ENCODE results near the gene MRPL40.
"Not testable (repeated sequence)": the region's sequence is repeated elsewhere in the genome, so short reads cannot be mapped to it uniquely, and the experiment has no call there.

The MRPL40 gene

DNA sequence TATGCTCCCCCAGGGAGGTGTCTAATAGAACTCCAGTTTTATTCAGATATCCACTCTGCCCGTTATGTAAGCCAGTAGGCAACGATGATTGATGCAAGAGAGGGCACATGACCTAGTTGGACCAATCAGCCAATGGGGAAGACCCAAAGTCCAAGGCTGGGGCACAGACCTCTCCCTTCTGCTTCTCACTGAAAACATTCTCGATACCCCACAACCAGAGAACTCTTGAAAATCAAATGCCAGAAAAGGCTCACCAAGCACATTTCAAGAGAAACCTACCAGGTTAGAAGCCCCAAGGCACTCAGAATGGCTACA, 8.2 kb upstream of the MRPL40 start:
- no peak overlapping the region for H3K27ac ChIP-seq (ENCODE audit: low read depth, low read length)
- H3K36me3 ChIP-seq (ENCODE audit: insufficient read depth, low read length) = 0 out of 2 replicates have a peak, but pooled peaks cover 4% of the 10 kb centered on the region
- H2AFZ ChIP-seq (ENCODE audit: low read length, unreplicated experiment) = no peak overlapping the region
- peaks cover 85% of the 10 kb centered on the region for H3K79me2 ChIP-seq (ENCODE audit: control insufficient read depth, insufficient read depth, low read length, unreplicated experiment)
- H3K4me3 ChIP-seq (ENCODE audit: low read depth, low read length) = no peak overlapping the region
- no peaks in the 10 kb centered on the region for H3K27me3 ChIP-seq (ENCODE audit: insufficient read depth, low read length)
- no peaks in the 10 kb centered on the region for H3K4me1 ChIP-seq (ENCODE audit: control insufficient read depth, insufficient read depth, low read length, unreplicated experiment)

DNA sequence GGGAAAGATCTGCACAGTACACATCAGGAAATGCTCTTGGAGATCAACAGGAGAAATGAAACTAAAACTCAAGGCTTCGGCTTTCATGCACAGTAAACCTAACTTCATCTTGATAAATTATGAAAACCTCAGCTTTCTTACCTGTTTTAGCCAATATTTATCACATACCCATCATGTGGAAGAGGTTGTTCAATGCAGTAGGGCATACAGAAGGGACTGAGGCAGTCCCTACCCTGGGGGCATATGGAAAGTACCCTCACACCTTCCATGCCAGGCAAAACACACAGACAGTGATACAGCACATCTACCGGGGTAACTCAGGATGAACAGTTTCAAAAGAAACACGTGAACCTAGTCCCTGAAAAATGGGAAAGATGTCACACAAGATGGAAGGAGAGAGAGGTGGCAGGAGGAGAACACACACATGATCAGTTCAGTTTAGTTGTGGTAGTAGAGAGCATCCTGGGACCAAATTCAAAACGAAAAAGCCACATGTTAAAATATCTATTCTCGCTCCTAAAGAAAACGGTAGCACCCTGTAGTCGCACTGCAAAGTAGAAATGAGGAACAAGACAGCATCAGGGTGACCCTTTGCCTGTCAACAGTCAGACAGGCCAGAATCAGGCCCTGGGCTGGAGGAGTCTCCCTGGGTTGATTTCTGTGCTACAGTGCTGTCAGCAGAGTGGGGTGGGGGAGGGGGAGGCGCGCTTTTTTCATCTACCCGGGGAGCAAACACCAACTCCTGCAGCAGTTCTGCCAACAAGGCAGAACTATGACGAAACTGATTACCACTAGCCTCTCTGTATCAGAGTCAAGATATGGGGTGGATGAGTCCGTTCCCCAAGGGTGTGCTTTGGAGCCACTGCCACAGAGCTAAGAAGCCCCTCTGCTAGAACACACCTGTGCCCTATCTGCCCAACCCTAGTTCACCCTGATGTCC, 2.1 kb upstream of the MRPL40 start:
- peak overlapping the region; percentile 61 for H3K27ac ChIP-seq (ENCODE audit: low read depth, low read length)
- H2AFZ ChIP-seq (ENCODE audit: low read length, unreplicated experiment) = no peak overlapping the region
- no peaks in the 10 kb centered on the region; the same call in 1 of the 2 replicates for H3K36me3 ChIP-seq (ENCODE audit: insufficient read depth, low read length)
- no peaks in the 10 kb centered on the region for H3K27me3 ChIP-seq (ENCODE audit: insufficient read depth, low read length)
- peak overlapping the region; percentile 80 for H3K4me3 ChIP-seq (ENCODE audit: low read depth, low read length)
- H3K4me1 ChIP-seq (ENCODE audit: control insufficient read depth, insufficient read depth, low read length, unreplicated experiment) = peaks cover 5% of the 10 kb centered on the region
- peaks cover 58% of the 10 kb centered on the region for H3K79me2 ChIP-seq (ENCODE audit: control insufficient read depth, insufficient read depth, low read length, unreplicated experiment)

DNA sequence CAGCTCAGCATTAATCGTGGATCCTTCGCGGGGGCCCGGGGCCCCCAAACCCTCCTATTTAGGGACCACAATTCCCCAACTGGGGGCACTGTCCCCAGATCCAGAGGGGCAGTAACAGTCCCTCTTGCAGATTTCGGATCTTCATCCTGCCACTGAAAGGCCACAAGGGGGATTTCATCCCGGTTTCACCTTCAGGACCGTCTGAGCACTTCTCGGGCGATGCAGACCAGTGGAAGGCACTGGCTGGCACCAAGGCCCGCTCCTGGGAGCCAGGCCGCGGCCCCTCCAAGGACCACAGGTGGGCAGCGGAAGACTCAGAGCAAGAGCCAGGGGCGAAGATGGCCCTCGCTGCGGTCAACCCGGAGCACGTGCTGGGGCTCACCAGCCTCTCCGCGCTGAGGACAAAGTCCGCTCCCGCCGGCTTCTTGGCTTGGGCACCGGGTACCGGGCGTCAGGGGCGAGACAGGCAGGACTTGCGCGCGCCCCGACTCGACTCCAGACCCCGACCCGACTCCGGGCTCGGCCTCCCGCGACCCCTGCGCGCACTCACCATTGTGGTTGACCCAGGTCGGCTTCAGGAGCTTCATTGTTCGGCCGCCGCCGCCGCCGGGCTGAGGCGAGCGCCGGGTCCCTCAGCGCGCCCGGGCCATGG, 1.3 kb upstream of the MRPL40 start:
- H3K4me3 ChIP-seq (ENCODE audit: low read depth, low read length) = peak overlapping the region; percentile 80
- H3K27me3 ChIP-seq (ENCODE audit: insufficient read depth, low read length) = no peaks in the 10 kb centered on the region
- no peaks in the 10 kb centered on the region; the same call in 1 of the 2 replicates for H3K36me3 ChIP-seq (ENCODE audit: insufficient read depth, low read length)
- H3K4me1 ChIP-seq (ENCODE audit: control insufficient read depth, insufficient read depth, low read length, unreplicated experiment) = peaks cover 5% of the 10 kb centered on the region
- H2AFZ ChIP-seq (ENCODE audit: low read length, unreplicated experiment) = no peak overlapping the region
- H3K79me2 ChIP-seq (ENCODE audit: control insufficient read depth, insufficient read depth, low read length, unreplicated experiment) = peaks cover 53% of the 10 kb centered on the region
- peak overlapping the region; percentile 61 for H3K27ac ChIP-seq (ENCODE audit: low read depth, low read length)

DNA sequence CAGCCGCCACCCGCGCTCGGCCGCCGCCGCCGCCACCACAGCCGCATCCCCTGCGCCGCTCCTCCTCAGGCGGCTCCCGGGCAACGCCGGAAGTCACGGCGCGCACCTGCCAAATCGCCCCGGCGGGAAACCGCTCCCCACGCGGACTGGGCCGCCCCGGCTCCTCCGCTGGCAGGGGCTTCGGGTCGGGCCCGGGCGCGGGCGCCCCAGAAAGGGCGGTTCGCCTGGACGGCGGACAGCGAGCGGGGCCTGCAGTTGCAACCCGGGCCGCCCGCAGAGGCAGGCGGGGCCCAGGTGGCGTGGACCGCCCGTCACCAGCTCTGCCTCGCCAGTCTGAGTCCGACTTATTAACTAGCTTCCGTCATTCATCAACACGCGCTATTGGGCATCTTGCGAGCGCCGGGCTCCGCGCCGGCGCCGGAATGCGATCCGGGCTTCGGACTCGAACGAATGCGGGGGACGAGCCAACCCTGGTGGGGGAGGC, 654 bp upstream of the MRPL40 start, which contains the start of gene HIRA:
Gene HIRA (minus strand): TSS at position 85 of the 484 bp plus-strand sequence. CDS start 257 bp downstream, outside the sequence.
- H2AFZ ChIP-seq (ENCODE audit: low read length, unreplicated experiment) = peak within 1 kb of the TSS; percentile 85

DNA sequence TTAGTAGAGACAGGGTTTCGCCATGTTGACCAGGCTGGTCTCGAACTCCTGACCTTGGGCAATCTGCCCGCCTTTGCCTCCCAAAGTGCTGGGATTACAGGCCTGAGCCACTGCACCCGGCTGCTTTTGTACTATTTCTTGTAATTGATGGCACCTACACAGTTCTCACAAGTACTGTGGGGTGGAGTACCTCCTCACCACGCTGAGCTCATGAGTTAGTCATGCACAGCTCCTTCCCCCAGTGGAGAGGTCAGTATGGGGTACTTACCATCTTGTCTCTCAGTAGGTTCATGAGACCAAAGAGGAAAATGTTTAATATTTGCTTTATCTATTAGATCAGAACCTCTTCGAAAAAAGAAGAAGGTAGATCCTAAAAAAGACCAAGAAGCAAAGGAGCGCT, 2.1 kb downstream of the MRPL40 start:
- Histone ChIP-seq H3K27me3 (ENCODE audit: insufficient read depth, low read length) (no peaks in the 10 kb centered on the region), H3K27ac (ENCODE audit: low read depth, low read length) (no peak overlapping the region), H3K79me2 (ENCODE audit: control insufficient read depth, insufficient read depth, low read length, unreplicated experiment) (peaks cover 23% of the 10 kb centered on the region), H3K36me3 (ENCODE audit: insufficient read depth, low read length) (no peaks in the 10 kb centered on the region; the same call in 1 of the 2 replicates), H2AFZ (ENCODE audit: low read length, unreplicated experiment) (no peak overlapping the region), H3K4me1 (ENCODE audit: control insufficient read depth, insufficient read depth, low read length, unreplicated experiment) (peaks cover 3% of the 10 kb centered on the region), H3K4me3 (ENCODE audit: low read depth, low read length) (no peak overlapping the region)

More for the DNA sequence above, 654 bp upstream of the MRPL40 start, which contains the start of gene HIRA:
- peak within 1 kb of the TSS; percentile 98 for H3K4me3 ChIP-seq (ENCODE audit: low read depth, low read length)
- peaks cover 5% of the 10 kb centered on the region for H3K4me1 ChIP-seq (ENCODE audit: control insufficient read depth, insufficient read depth, low read length, unreplicated experiment)
- H3K27ac ChIP-seq (ENCODE audit: low read depth, low read length) = peak within 1 kb of the TSS; percentile 90
- H3K27me3 ChIP-seq (ENCODE audit: insufficient read depth, low read length) = no peaks in the 10 kb centered on the region
- H3K36me3 ChIP-seq (ENCODE audit: insufficient read depth, low read length) = no peaks in the 10 kb centered on the region; the same call in 1 of the 2 replicates
- peaks cover 46% of the 10 kb centered on the region for H3K79me2 ChIP-seq (ENCODE audit: control insufficient read depth, insufficient read depth, low read length, unreplicated experiment)

DNA sequence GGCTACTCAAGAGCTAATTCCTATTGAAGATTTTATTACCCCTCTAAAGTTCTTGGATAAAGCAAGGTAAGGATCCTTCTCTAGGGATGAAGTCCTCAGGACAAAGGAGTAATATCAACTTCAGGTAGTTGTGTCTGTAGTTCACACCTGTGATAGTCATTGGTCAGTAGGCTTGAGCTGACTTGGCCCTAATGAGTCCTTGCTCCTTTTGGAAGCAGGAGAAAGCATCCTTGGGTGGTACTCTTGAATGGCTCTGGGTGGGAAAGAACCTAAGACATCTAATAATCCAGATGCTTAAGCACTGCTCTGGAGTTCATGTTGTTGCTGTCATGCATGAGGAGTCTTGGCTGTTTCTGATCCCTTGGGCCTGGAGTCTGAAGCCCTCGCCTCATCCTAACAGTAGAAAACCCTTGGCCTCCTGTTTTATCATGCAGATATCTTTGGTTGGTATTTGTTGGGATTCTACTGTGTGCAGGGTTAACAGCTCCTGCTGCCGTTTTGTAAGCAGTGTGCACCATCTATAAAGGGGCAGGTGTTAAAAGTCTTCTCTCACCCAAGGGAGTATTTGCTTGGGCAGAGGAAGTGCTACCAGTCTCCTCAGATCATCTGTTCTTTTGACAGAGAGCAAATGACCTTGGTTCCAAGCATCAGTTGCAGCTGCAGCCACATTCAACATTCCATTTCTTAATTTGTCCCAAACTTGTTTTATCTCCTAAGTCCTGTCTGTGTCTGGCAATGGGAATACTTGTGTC, 2.7 kb downstream of the MRPL40 start:
- no peak overlapping the region for H2AFZ ChIP-seq (ENCODE audit: low read length, unreplicated experiment)
- no peaks in the 10 kb centered on the region for H3K36me3 ChIP-seq (ENCODE audit: insufficient read depth, low read length)
- H3K4me1 ChIP-seq (ENCODE audit: control insufficient read depth, insufficient read depth, low read length, unreplicated experiment) = no peaks in the 10 kb centered on the region
- H3K27me3 ChIP-seq (ENCODE audit: insufficient read depth, low read length) = no peaks in the 10 kb centered on the region
- no peak overlapping the region for H3K4me3 ChIP-seq (ENCODE audit: low read depth, low read length)
- H3K79me2 ChIP-seq (ENCODE audit: control insufficient read depth, insufficient read depth, low read length, unreplicated experiment) = peaks cover 17% of the 10 kb centered on the region
- no peak overlapping the region for H3K27ac ChIP-seq (ENCODE audit: low read depth, low read length)

DNA sequence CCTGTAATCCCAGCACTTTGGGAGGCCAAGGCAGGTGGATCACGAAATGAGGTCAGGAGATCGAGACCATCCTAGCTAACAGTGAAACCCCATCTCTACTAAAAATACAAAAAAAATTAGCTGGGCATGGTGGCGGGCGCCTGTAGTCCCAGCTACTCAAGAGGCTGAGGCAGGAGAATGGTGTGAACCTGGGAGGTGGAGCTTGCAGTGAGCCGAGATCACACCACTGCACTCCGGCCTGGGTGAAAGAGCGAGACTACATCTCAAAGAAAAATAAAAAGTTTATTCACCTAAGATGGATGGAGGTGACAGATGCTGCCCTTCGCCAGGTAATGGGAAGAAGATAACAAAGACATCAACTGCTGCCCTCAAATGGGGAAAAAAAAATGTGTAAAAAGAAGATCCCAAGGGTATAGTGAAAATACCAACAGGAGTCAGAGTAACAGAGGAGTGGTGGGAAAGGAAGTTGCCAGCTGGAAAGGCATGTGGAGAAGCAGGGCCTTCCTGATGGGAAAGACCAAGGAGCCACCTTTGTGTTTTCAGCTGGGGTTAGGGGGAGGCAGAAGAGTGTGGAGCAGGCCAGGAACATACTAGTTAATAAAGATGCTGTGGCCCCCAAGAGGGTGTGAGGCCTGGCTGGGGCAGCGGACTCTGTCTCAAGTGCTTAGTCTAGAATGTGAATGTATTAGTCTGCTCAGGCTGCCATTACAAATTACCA, 4.3 kb downstream of the MRPL40 start:
- not testable (repeated sequence) for H3K27me3 ChIP-seq (ENCODE audit: insufficient read depth, low read length); H3K79me2 ChIP-seq (ENCODE audit: control insufficient read depth, insufficient read depth, low read length, unreplicated experiment); H3K27ac ChIP-seq (ENCODE audit: low read depth, low read length); H3K4me3 ChIP-seq (ENCODE audit: low read depth, low read length); H2AFZ ChIP-seq (ENCODE audit: low read length, unreplicated experiment); H3K4me1 ChIP-seq (ENCODE audit: control insufficient read depth, insufficient read depth, low read length, unreplicated experiment); H3K36me3 ChIP-seq (ENCODE audit: insufficient read depth, low read length)

DNA sequence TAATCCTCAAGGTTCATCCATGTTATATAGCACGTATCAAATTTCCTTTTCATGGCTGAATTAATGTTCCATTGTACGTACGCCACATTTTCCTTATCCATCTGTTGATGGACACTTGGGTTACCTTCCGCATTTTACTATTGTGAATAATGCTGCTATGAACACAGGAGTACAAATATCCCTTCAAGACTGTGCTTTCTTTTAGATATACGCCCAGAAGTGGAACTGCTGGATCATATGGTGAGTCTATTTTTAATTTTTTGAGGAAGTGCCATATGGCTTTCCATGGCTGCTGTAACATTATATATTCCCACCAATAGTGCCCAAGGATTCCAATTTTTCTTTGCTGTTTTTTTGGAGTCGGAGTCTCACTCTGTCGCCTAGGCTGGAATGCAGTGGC, 6.0 kb downstream of the MRPL40 start:
- Histone ChIP-seq H3K79me2 (ENCODE audit: control insufficient read depth, insufficient read depth, low read length, unreplicated experiment) (peaks cover 3% of the 10 kb centered on the region), H3K36me3 (ENCODE audit: insufficient read depth, low read length) (no peaks in the 10 kb centered on the region), H2AFZ (ENCODE audit: low read length, unreplicated experiment) (no peak overlapping the region), H3K4me3 (ENCODE audit: low read depth, low read length) (no peak overlapping the region), H3K27me3 (ENCODE audit: insufficient read depth, low read length) (no peaks in the 10 kb centered on the region), H3K4me1 (ENCODE audit: control insufficient read depth, insufficient read depth, low read length, unreplicated experiment) (no peaks in the 10 kb centered on the region), H3K27ac (ENCODE audit: low read depth, low read length) (no peak overlapping the region)

DNA sequence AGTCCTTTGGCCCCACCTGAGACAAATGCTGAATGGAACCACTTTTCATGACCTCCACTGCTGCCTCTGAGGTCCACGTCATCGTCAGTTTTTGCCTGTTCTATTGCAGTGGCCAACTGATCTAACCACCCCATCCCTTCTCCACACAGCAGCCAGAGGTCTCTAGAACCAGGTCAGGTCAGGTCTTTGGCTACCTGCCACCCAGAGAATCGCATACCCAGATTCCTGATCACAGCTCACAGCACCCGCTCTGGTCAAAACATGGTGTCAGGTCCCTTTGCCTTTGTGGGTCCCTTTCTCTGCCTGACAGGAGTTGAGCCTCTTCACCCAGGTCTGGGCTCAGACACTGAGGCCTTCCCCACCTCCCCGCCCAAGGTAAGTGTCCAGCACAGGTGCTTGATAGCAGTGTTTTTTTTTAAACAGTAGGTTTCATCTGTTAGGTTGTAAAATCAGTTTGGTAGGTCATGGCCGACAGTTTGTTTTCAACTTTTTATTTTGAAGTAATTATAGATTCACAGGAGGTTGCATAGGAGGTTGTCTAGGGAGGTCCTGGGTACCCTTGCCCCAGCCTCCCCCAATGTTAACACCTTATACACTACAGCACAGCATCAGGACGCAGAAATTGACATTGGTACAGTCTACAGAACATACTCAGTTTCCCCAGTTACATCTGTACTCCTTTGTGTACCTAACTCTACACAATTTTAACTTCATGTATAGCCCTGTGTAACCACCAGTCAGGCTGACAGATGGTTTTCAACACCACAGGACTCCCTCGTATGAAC, 8.3 kb downstream of the MRPL40 start:
- H3K36me3 ChIP-seq (ENCODE audit: insufficient read depth, low read length) = no peaks in the 10 kb centered on the region
- H3K27ac ChIP-seq (ENCODE audit: low read depth, low read length) = no peak overlapping the region
- no peak overlapping the region for H3K4me3 ChIP-seq (ENCODE audit: low read depth, low read length)
- H3K79me2 ChIP-seq (ENCODE audit: control insufficient read depth, insufficient read depth, low read length, unreplicated experiment) = peaks cover 12% of the 10 kb centered on the region
- H3K4me1 ChIP-seq (ENCODE audit: control insufficient read depth, insufficient read depth, low read length, unreplicated experiment) = no peaks in the 10 kb centered on the region
- H2AFZ ChIP-seq (ENCODE audit: low read length, unreplicated experiment) = no peak overlapping the region
- no peaks in the 10 kb centered on the region for H3K27me3 ChIP-seq (ENCODE audit: insufficient read depth, low read length)
